ENCODE measurements around the gene LNPEP.

LNPEP gene

GRCh38 chr5:96957254-96958049 is 21.6 kb downstream of the LNPEP start:
- DNase-seq (ENCODE audit: low spot score) (no peak), FAIRE-seq (no peak)

- DNase-seq (ENCODE audit: low spot score), result no peak
- FAIRE-seq, result no peak
Observed at GRCh38 chr5:96958977-96959376, 23.1 kb downstream of the LNPEP start.

- FAIRE-seq, result no peak
- DNase-seq (ENCODE audit: low spot score), result no peak
Observed at GRCh38 chr5:96961053-96961452, 25.2 kb downstream of the LNPEP start.

GRCh38 chr5:96962540-96962991 is 26.7 kb downstream of the LNPEP start:
- no peak for DNase-seq (ENCODE audit: low spot score)
- no peak for FAIRE-seq

GRCh38 chr5:96963267-96963666 is 27.4 kb downstream of the LNPEP start:
- FAIRE-seq (no peak), DNase-seq (ENCODE audit: low spot score) (no peak)

- no peak for DNase-seq (ENCODE audit: low spot score)
- FAIRE-seq, result no peak
Observed at GRCh38 chr5:96966801-96967200, 30.9 kb downstream of the LNPEP start.

GRCh38 chr5:96967400-96967799 is 31.5 kb downstream of the LNPEP start:
- FAIRE-seq (no peak), DNase-seq (ENCODE audit: low spot score) (no peak)

- DNase-seq (ENCODE audit: low spot score) (peak; percentile 56), FAIRE-seq (no peak)
Observed at GRCh38 chr5:96968074-96968473, 32.2 kb downstream of the LNPEP start.

GRCh38 chr5:96968614-96969013 is 32.7 kb downstream of the LNPEP start:
- FAIRE-seq (no peak), DNase-seq (ENCODE audit: low spot score) (no peak)

GRCh38 chr5:96969366-96969765 is 33.5 kb downstream of the LNPEP start:
- DNase-seq (ENCODE audit: low spot score), result no peak
- FAIRE-seq, result no peak

- FAIRE-seq (no peak), DNase-seq (ENCODE audit: low spot score) (no peak)
Observed at GRCh38 chr5:96972599-96973334, 36.9 kb downstream of the LNPEP start.

GRCh38 chr5:96973532-96974401 is 37.9 kb downstream of the LNPEP start:
- FAIRE-seq (no peak), DNase-seq (ENCODE audit: low spot score) (no peak)

- DNase-seq (ENCODE audit: low spot score) (no peak), FAIRE-seq (no peak)
Observed at GRCh38 chr5:96975656-96976055, 39.8 kb downstream of the LNPEP start.

GRCh38 chr5:96977228-96977627 is 41.3 kb downstream of the LNPEP start:
- no peak for FAIRE-seq
- no peak for DNase-seq (ENCODE audit: low spot score)

GRCh38 chr5:96978812-96979449 is 43.1 kb downstream of the LNPEP start:
- FAIRE-seq, result no peak
- peak; percentile 13 for DNase-seq (ENCODE audit: low spot score)

- no peak for FAIRE-seq
- DNase-seq (ENCODE audit: low spot score), result no peak
Observed at GRCh38 chr5:96984506-96985192, 48.8 kb downstream of the LNPEP start.

- FAIRE-seq (no peak), DNase-seq (ENCODE audit: low spot score) (no peak)
Observed at GRCh38 chr5:96986450-96986849, 50.6 kb downstream of the LNPEP start.

- no peak for FAIRE-seq
- DNase-seq (ENCODE audit: low spot score), result no peak
Observed at GRCh38 chr5:96990102-96990501, 54.2 kb downstream of the LNPEP start.

GRCh38 chr5:96991708-96992107 is 55.8 kb downstream of the LNPEP start:
- no peak for DNase-seq (ENCODE audit: low spot score)
- no peak for FAIRE-seq

- FAIRE-seq, result no peak
- no peak for DNase-seq (ENCODE audit: low spot score)
Observed at GRCh38 chr5:96993760-96994159, 57.9 kb downstream of the LNPEP start.

- FAIRE-seq (no peak), DNase-seq (ENCODE audit: low spot score) (no peak)
Observed at GRCh38 chr5:96994493-96994892, 58.6 kb downstream of the LNPEP start.

Measured in urothelium cell line (cell line).